8988T (cell line): Measurements from ENCODE around the gene LAMA1.

Source experiments
- DNase-seq: peaks from one replicate; pipeline ENCODE4 v3.0.0; 2011

The LAMA1 gene

DNA sequence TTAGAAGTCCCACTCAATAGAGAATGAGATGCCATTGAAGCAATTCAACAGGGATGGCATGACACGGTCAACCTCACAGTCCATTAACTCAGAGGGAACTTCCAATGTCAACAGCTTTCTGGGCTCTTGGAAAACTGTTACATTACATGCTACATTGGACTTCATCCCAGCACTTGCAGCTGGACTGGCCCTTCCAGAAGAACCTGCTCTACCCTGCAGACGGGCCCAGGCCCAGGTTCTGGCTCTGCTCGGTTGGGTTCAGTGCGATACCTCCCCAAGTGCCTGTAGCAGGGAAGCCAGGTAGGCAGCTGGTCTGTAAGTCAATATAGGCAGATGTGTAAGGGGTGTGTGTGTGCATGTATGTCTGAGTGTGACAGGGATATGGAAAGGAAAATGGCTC, 12.9 kb downstream of the LAMA1 start:
- no peak for DNase-seq

DNA sequence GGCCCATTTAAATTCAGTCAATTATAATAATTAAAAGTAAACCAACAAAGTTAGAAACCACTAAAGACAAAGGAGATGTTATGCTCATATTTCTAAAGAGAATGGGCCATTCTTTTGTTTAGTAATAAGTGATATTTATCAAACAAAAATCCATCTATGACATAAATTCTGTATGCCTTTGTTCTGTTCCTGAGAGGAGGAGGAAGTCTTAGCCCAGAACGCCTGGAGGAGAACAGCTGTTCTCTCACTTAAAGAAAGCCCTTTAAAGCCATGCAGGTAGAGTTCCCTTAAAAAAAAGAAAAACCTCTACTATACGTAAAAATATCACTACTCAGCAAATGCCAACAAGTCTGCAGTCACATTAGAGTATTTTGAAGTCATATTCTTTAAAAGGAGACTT, 15.5 kb downstream of the LAMA1 start:
- no peak for DNase-seq

DNA sequence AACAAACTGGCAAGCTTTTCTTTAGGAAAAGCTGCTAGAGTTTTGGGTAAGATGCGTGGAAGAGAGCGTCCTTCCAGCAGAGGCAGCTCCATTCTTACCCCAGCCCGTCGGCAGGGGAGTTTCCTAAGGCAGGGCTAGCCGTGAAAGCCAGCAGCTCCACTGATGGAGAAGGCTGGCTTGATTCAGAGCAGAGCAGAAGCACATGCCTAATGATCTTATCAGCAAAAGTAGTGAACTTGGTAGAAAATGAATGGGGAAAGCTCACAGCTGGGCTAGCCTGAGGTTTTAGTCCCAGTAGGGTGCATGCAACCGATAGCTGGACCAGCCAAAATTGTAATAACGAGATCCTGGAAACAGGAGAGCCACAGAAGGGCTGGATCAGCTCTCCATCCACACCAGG, 20.8 kb downstream of the LAMA1 start:
- DNase-seq, result no peak

DNA sequence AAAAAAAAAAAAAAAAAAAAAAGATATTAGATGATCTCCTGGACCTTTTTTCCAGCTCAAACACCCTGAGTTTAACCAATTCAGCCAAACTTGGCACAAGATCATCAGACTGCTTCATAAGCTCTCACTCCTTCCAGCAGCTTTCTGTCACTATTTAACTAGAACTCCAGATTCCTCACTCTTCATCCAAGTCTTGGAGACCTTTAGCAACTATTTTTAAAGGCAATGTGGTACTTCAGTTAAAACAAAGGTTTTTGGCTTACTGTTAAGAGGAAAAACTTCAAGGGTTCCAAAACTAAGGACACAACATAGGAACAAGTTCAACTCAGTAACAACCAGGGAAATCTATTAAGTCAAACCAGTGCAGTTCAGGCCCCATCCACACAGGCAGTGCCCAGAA, 23.2 kb downstream of the LAMA1 start:
- DNase-seq, result no peak

DNA sequence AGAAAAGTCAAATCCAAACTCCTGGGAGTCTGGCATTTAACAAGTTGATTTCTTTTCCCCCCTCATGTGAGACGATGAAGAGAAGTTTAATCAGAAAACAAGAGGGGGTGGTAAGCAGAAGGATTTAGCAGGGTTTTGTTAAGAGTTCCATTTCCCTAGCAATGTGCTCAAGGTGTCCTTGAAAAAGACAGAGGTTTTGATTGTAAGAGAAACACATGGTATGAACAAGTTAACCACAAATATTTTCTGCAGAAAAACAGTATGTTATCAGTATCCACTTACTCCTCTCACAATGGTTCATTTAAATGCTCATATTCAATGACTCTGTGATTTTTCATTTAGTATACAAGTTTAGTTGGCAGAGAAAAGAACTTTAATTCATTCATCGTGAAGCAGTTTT, 26.8 kb downstream of the LAMA1 start:
- DNase-seq, result no peak

DNA sequence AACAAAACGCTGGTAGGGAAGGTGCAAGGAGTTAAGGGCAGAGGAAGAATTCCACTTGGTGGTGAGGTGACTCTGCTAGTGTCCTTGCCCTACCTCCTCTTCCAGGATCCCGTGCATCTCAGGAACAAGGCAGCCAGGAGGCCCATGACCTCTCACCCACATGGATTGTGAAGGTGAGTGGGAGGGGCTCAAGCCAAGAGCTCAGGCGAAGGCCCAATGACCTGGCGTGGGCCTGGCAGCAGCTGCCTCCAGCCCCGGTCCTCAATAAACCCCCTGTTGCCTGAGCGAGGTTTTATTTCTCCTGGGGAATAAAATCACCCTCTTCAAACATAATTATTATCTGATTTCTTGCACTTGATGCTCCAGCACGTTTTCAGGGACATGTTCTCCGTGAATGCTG, 28.2 kb downstream of the LAMA1 start:
- no peak for DNase-seq

DNA sequence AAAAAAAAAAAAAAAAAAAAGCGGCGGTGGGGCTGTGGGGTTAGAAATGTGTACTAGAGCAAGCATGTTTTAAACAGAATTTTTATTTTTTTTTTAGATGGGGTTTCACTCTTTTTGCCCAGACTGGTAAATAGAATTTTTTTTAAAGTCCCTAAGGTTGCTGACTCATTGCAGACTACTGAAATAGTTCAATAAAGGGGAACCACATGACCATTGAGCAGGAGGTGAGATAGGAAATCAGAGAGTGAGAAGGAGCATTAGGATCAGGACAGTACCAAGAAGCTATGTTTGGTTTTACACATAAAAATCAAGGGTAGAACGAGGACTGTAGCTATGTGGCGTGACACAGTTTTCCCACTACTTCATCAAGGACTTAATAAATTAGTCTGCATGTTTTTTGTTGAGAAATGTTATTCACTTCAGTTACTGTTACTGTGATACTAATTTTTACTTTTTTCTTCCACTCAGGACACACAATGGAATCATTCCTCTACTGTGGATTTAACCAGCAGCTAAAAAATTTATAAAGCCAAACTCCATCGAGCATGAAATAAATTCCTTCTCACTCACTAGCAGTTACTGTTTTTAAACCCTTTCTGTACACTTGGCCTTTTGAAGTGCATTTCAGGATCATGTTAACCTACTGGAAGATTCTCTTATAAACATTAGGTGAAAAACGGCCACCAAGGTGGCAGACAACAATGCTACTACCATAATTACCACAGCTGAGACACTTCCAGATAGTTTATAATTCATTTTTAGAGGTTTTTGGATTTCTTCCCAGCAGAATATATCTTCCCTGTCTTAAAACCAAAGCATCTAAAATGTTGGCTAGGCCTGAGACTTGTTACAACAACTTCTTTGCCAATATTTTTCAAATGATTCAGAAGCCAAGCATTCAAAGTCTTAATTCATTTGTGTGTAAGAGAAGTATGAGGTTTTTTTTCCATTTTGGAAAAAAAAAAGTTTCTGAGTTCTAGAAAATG, 33.2 kb downstream of the LAMA1 start:
- DNase-seq, result no peak

DNA sequence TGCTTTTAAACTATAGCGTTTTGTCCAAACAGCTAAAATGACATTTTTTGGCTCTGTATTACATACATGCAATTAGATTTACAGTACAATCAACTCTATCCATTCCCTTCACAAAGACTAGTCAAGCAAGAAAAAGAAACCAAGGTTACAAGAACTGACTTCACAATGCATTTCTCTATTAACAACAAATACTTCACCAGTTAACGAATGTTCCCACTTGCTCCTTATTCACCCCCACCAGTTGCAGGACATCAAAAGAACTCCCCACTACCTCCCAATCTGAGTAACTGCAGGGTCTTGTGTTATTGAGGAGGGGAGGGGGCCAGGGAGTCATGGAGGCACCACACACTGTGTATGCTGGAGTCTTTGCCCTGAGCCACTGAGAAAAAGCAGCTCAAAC, 34.9 kb downstream of the LAMA1 start:
- DNase-seq, result no peak

DNA sequence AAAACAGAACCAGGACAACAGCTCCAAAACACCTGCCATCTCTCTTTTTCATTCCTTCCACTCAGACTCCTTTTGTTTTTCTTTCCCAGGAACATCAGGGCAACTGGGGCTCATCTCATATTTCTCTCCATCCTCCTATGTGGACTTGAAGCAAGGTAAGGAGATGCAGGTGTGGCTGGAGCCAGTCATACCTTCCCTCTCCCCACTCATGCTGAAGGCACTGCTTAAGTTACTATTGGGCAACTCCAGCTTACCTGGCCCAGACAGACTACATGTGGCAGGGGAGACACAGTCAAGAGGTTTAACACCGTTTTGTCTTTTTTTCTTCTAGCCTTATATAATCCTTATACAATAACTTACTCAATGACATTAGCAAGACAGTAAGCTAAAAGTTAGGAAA, 38.4 kb downstream of the LAMA1 start:
- DNase-seq, result no peak

DNA sequence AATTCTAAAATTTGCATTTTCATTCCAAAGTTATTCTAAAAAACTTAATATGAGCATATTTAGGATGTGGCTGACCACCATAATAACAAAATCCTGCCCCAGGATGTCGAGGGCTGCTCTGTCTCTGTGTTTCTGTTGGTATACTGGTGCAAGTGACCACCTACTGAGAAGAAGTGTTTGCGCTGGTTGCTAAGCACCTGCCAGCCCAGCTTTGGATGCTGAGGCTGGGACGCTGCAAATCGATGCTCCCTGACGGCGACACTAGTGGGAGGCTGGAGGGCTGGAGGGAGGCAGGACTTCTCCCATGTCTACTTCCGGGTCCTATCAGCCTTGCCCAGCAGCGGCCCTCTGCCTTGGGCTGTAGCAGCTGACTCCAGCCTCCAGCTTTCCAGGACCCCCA, 45.0 kb downstream of the LAMA1 start:
- DNase-seq, result no peak

DNA sequence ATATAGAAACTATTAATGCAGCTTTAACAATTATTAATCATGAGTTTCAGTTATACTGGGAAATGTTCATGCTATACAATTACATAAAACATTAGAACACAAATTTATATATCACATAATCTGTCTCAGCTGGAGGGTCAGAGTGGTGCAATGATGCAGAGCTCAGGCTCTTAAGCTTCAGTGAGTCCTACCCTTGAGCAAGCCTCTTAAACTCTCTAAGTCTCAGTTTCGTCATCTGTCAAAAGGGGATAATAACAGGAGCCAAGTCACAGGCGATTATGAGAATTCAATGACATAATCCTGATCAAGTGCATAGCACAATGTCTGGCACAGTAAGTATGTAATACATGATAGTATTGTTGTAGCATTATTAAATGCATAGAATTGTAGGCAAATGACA, 46.0 kb downstream of the LAMA1 start:
- DNase-seq, result no peak

DNA sequence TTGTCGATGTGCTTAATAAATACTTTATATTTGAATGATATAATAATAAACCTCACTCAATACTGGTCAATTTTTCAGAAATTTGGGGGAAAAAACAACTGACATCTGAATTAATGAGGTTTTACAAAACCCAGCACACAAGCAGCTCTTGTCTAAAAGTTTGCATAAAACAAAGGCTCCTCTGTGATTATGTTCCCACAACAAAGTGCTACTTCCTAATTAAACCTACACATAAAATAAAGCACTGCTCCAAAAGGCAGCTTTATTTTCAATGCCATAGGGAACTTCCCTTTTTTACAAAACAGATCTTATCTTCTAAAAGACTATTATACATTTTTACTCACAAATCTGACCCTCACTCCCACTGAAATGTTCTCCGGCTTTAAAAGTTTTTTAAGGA, 47.1 kb downstream of the LAMA1 start:
- DNase-seq, result no peak

DNA sequence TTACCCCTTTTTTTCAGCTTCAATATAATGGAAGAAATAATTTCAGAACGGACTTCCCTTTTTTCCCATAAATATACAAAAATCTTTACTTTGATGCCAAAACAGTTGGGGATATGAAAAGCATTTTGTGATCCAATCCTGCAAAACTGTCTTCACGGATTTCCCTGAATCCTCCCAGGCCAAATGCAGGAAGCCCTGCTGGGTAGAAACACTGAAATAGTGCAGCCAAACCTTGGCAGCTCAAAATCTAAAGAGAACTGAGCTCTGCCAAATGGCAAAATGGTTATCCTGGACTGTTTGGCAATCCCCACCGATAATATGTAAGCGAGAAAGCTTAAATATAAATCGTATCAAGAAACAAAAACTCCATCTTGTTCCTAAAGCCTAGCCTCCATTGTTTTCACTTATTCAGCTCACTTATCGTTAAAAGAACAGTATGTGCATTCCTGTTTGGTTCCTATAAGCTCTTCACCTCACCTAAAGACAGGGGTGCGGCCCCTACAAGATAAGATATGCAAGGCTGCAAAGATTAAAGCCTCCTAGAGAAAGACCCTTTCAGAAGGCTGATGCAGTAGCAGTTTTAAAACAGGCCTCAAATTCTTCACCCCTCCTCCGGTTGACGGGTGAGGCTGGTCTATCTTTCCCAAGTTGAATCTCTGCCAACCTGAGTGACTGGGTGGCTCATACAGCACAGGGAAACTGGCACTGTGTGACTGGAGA, 48.6 kb downstream of the LAMA1 start:
- DNase-seq, result no peak

DNA sequence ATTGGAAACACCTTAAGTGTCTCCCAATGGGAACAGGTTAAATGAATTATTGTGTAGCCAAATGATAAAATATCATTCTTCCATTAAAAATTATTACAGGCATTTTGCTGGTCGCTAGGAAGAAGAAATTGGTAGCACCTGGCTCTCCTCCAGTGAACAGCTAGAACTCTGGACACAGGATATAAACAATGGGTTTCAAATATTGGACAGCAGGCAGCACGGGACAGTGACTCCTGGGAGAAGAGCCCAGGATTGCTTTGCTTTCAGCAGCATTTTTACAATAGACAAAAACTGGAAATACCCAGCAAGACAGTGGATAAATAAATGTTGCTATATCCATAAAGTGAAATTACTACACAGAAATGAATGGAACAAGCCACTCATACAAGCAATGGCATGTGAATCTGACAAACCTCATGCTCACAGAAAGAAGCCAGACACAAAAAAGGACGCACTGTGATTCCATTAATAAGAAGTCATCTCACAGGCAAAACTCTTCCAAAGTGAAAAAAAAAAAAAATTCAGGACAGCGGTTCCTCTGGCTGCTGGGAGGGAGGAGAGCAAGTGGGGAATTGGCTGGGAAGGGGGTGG, 50.5 kb downstream of the LAMA1 start:
- no peak for DNase-seq

DNA sequence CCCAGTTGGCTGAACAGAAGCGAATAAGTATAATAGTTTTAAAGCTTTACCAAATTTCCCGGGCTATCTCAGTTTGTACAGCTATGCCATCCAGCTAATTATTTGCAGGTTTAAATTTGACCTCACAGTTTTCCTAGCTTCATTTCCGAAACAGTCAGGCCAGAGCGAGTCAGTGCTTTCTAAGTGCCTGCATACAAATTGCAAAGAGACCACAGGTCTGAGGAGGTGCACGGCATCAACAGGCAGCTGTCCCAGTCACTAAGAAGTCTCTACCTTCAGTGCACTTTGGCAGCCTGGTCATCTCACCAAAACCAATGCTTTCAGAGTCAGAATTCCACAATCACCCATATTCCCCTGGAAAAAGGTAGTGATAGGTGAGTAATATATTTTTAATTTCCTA, 51.9 kb downstream of the LAMA1 start:
- DNase-seq, result no peak

DNA sequence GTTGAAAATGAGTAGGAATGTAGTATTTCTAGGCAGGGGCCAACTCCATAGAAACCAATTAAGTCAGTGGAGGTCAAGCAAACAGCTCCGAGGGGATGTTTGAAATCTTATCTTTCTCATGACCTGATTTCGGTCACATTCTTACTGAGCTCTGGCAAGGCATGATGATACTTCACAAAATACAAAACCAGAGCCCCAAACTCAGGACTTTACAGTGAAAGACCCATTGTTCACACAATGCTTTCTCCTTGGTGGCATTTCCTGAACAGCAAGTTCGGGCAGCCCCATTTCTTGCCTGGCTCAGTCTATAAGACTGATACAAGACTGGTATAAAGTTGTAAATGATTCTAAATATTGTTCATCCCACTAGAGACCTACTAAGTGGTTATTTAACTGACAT, 53.3 kb downstream of the LAMA1 start:
- DNase-seq, result no peak

DNA sequence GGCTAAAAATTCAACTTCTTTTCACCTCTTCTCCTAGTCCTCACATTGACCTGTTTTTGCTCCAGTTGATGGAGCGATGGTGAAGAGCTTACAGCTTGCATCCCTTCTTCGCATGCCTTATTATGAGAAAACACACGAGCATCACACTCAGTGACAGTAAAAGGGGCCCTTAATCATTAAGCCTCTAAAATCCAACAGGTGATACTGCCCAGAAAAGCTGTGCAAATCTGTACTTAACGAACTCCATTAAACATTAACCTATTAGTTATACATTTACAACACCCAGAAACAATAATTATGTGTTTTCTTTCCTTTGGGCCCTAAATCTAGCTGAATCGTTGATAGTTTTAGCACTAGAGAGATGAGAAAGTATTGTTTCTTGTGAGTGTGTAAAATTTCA, 54.8 kb downstream of the LAMA1 start:
- DNase-seq, result no peak

DNA sequence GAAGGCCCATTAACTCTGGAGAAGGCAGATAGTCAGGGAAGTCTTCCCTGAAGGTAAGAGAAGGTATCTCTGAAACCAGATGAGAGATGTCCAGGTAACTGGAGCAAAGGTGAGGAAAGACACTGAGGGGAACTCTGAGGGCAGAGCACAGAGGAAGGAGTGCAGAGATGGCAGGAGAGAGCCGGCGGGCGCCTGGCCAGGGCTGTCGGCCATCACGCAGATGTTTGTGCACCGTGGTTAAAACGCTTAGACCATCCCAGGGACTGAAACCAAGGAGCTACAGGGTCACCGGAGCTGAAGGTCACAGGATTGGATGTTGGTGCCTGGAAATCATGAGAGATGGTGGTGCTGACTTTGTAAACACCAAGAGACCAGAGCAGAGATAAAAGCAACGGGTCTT, 55.4 kb downstream of the LAMA1 start:
- no peak for DNase-seq

DNA sequence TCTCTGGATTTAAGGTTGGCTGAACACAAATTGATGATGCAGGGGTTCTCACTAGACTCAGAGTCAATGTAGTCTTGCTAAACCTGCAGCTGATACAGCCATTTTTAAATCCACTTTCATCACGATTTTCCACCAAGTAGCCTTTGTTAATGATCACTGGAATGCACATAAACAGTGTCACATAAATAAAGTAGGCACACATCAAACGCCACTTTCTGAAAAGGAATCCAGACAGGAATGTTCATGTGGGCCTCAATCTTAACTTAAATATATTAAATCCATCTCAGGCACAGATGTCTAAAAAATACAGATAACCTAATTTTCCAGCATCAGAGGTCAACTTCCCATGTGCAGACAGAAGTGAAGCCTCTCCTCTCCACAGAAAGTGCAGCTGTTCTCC, 58.3 kb downstream of the LAMA1 start:
- no peak for DNase-seq

DNA sequence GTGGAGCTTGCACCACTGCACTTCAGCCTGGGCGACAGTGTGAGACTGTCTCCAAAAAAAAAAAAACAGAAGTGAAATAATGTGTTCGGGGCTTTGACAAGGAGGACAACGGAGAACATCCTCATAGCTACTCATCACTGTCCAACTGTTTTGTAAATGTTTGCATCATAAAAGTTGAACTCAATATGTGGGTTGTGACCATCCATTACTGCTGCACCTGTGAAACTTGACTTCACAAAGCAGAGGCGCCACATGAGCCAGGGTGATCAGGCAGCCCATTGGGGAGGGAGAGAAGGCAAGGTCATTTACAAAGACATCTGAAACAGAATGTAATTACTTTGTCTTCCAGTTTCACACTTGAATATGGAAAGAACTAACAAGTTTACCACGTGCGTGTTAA, 61.6 kb downstream of the LAMA1 start:
- DNase-seq, result no peak

DNA sequence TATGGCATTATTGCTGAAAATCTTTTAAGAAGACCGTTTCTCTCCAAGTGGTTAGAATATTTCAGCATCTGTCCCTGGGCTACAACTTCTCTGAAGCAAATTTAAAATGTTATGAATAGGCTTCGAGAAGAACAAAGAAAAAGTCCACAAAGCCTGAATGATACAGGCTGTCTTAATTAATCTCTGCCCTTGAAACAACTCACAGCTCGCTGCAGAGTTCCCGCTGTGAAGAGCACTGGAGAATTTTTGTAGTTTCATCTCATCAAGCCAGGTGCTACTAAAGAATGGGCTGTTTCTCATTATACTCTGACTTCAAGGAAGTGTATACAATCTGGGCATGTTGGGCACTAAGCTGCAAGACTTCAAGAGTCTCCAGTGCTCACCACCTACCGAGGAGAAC, 67.6 kb downstream of the LAMA1 start:
- DNase-seq, result no peak

DNA sequence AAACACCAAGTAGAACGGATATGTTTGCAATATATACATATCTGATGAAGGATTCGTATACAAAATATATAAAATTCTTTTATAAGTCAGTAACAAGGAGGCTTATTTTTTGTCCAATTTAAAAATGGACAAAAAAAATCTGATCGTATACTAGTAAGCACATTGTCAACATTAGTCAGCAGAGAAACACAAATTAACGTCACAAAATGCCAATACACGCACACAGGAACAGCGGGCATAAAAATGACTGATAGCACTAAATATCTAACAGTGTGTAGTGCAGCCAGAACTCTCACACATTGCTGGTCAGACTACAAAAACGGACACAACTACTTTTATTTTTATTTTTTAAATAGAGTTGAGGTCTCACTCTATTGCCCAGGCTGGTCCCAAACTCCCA, 69.5 kb downstream of the LAMA1 start:
- no peak for DNase-seq

DNA sequence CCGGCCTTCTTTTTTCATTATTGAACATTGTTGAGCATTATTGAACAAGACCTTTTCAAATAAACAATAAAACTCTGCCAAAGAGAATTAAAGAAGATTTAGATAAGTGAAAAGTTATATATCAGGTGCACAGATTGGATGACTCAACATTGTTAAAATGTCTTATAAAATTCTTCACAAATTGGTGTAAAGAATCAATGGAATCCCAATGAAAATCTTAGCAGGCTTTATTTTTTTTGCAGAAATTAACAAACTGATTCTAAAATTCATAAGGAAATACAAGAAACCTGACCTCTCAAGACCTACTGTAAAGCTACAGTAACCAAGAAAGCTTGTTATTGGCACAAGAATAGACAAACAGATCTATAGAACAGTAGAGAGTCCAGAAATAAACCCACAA, 70.3 kb downstream of the LAMA1 start:
- DNase-seq, result no peak

DNA sequence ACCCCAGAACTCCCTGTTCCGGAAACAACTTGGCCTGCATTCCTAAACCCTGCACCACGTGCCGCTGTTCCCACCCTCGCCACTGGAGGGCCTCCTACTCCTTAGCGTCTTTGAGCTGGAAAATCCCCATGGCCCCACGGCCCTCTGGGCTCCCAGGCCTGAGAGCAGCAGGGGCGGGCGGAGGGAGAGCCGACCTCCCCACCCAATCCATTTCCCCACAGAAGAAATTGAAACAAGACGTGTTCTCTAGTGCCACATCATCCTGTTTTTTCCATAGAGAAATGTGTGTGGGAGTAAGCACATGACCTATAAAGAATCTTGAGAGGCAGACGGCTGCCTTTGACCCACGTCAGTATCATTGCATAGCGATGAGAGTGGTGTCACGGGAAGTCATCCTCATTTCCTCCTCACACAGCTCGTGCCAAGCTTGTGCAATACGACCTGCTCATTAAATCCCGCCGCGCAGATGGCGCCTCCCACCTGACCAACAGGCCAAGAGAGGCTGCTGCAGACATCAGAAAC, 79.2 kb downstream of the LAMA1 start:
- DNase-seq, result no peak
